ENCODE data around the gene KRT84. TPM values are rescaled to one million over a fixed set of nuclear protein-coding genes. Genes with fewer than 3 reads are reported as not detected.

Gene KRT84
- total and polyA plus RNA-seq, 9 of the 15 experiments (the other 6 are each of a cell fraction or from before 2014, with no cell fraction given): not detected

DNA sequence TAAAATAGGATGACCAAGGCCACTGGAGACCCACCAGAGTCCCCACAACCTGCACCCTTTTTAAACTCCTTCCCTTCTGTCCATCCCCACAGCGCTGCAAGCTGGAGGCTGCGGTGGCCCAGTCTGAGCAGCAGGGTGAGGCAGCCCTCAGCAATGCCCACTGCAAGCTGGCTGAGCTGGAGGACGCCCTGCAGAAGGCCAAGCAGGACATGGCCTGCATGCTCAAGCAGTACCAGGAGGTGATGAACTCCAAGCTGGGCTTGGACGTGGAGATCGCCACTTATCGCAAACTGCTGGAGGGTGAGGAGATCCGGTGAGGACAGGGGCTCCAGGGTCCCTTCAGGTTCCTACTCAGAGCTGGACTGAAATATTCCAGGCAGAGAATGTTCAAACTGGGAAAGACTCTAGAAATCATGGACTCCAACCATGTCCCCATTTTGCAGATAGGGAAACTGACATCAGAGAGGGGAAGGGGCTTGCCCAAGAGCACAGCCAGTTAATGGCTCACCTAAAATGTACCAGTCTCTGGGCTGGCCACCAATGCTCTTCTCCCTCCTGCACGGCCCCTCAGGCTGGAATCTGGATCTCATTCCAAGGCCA lies 35.3 kb downstream of the KRT84 start:
- no peak overlapping the region for H3K4me3 ChIP-seq
- in situ Hi-C loops (cut with MboI) (no loop called here), intact Hi-C loops (cut with micrococcal nuclease) (no loop called here)
- H3K36me3 ChIP-seq (ENCODE audit: control insufficient read depth, insufficient read depth, low read length): no peaks in the 10 kb centered on the region
- BruUV-seq (replicated peaks): no TSS peak
- no peak for FAIRE-seq
- no peak for DNase-seq (ENCODE audit: extremely low read depth in 1 of 4, low spot score in 3 of 4)
- H3K9me3 ChIP-seq (replicated peaks; ENCODE audit: control insufficient read depth, insufficient read depth, low read depth, low read length): no peaks in the 10 kb centered on the region
- TF ChIP-seq RBM25 (IDR thresholded peaks at IDR 0.05; ENCODE audit: low read depth, low read length, severe bottlenecking) (peak; percentile 43), OTX1 (CRISPR knock-in tag; IDR thresholded peaks at IDR 0.05) (no peak)
- H3K79me2 ChIP-seq (ENCODE audit: control insufficient read depth, insufficient read depth, low read length): no peaks in the 10 kb centered on the region
- H2AFZ ChIP-seq (ENCODE audit: low read depth, low read length): no peak overlapping the region
- no peaks in the 10 kb centered on the region for H3K4me1 ChIP-seq (replicated peaks in 1 of 2; ENCODE audit: control insufficient read depth in 2 of 2, insufficient read depth in 2 of 2, low read length in 2 of 2)
- no peak overlapping the region for H3K4me2 ChIP-seq (ENCODE audit: insufficient read depth, low read length)
- no peaks in the 10 kb centered on the region for H4K20me1 ChIP-seq (replicated peaks; ENCODE audit: control insufficient read depth, insufficient read depth, low read length)
- ChIA-PET POLR2A (no interaction called here), CTCF (ENCODE audit: low intra/inter-chr PET ratio) (no interaction called here)
- peaks cover 12 to 45% of the 10 kb centered on the region in 2 experiments; a peak in 3 of 5 replicates for H3K27me3 ChIP-seq (ENCODE audit: control insufficient read depth in 2 of 2, insufficient read depth in 2 of 2, low read length in 2 of 2)
- 2% methylated on average over 7 of the region's 8 CpGs for WGBS (ENCODE audit: insufficient coverage, low coverage, missing lambda C conversion rate)
- ATAC-seq: no peak
- peaks cover 3% of the 10 kb centered on the region for H3K9me1 ChIP-seq (ENCODE audit: control insufficient read depth, insufficient read depth, low read length)
- no peak overlapping the region for H3K27ac ChIP-seq (ENCODE audit: extremely low read depth, low read depth, low read length)
- no peak overlapping the region for H3K9ac ChIP-seq (ENCODE audit: insufficient read depth in 1 of 2, low read depth in 2 of 2, low read length in 2 of 2)

DNA sequence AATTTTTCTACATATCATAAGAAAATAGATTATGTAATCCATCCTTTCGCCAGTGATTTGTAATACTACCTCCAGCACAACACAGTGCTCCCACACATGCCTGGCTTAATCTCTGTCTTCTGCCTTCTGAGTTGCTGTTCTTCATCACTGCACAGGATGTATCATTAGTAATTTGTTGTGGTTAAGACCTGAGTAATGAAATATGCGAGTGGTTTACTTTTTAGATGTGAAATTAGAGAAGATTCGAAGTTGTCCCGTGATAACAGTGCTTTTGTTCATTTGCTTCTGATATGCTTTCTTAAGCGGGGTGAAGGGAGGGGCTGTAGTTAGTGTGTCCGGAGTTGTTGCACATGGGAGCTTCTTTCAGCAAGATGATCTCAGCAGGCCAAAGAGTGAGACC lies 36.3 kb downstream of the KRT84 start:
- Histone ChIP-seq H2AFZ (ENCODE audit: low read depth, low read length) (no peak overlapping the region), H3K9me1 (ENCODE audit: control insufficient read depth, insufficient read depth, low read length) (peaks cover 3% of the 10 kb centered on the region), H3K36me3 (ENCODE audit: control insufficient read depth, insufficient read depth, low read length) (no peaks in the 10 kb centered on the region), H3K4me1 (replicated peaks in 1 of 2; ENCODE audit: control insufficient read depth in 2 of 2, insufficient read depth in 2 of 2, low read length in 2 of 2) (no peaks in the 10 kb centered on the region), H3K27me3 (ENCODE audit: control insufficient read depth in 2 of 2, insufficient read depth in 2 of 2, low read length in 2 of 2) (peaks cover 14 to 45% of the 10 kb centered on the region in 2 experiments; a peak in 3 of 5 replicates), H3K9ac (ENCODE audit: insufficient read depth in 1 of 2, low read depth in 2 of 2, low read length in 2 of 2) (no peak overlapping the region), H3K4me2 (ENCODE audit: insufficient read depth, low read length) (no peak overlapping the region), H3K79me2 (ENCODE audit: control insufficient read depth, insufficient read depth, low read length) (no peaks in the 10 kb centered on the region), H4K20me1 (replicated peaks; ENCODE audit: control insufficient read depth, insufficient read depth, low read length) (no peaks in the 10 kb centered on the region; the same call in 1 of the 2 replicates), H3K9me3 (replicated peaks; ENCODE audit: control insufficient read depth, insufficient read depth, low read depth, low read length) (no peaks in the 10 kb centered on the region), H3K27ac (ENCODE audit: extremely low read depth, low read depth, low read length) (no peak overlapping the region), H3K4me3 (no peak overlapping the region)
- intact Hi-C loops (cut with micrococcal nuclease) (no loop called here), in situ Hi-C loops (cut with MboI) (no loop called here)
- no peak for ATAC-seq
- DNase-seq (ENCODE audit: extremely low read depth in 1 of 4, low spot score in 3 of 4): no peak
- TF ChIP-seq ZFP36 (IDR thresholded peaks at IDR 0.05; ENCODE audit: low read depth, low read length, partially characterized antibody): no peak
- no peak for TF ChIP-seq DPF2 (IDR thresholded peaks at IDR 0.05)
- TF ChIP-seq POLR2G (IDR thresholded peaks at IDR 0.05; ENCODE audit: low read depth, low read length): no peak
- TF ChIP-seq, protein P1, sequence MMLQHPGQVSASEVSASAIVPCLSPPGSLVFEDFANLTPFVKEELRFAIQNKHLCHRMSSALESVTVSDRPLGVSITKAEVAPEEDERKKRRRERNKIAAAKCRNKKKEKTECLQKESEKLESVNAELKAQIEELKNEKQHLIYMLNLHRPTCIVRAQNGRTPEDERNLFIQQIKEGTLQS (IDR thresholded peaks at IDR 0.05): no peak
- TF ChIP-seq, protein P1 (CRISPR knock-in tag; conservative IDR thresholded peaks at IDR 0.05): no peak
- no peak for TF ChIP-seq TCF3 (CRISPR knock-in tag; IDR thresholded peaks at IDR 0.05)
- no peak for TF ChIP-seq JUNB (CRISPR knock-in tag; conservative IDR thresholded peaks at IDR 0.05)
- ChIA-PET POLR2A (no interaction called here), CTCF (ENCODE audit: low intra/inter-chr PET ratio) (no interaction called here)
- WGBS (ENCODE audit: insufficient coverage, low coverage, missing lambda C conversion rate): 0% methylated on average over 6 of the region's 6 CpGs
- no peak for FAIRE-seq
- no TSS peak for BruUV-seq (replicated peaks)
